Subcutaneous abdominal adipose tissue (tissue), 5 donors: ENCODE data around the gene FETUB.

Source experiments
- H3K27ac ChIP-seq: one replicate; pipeline ENCODE4 v1.7.0; 2013; ENCODE audit warnings: low read depth, mild to moderate bottlenecking, inconsistent platforms, low read length, moderate library complexity
- H3K27me3 ChIP-seq, 5 donors: one replicate each; pipeline ENCODE4 v1.7.0; 2013; ENCODE audit warnings: low read length in 5 of 5, inconsistent platforms in 1 of 5; ENCODE audit not compliant: control insufficient read depth in 5 of 5, insufficient read depth in 4 of 5
- H3K36me3 ChIP-seq, 5 donors: one replicate each; pipeline ENCODE4 v1.7.0; 2013; ENCODE audit warnings: low read length in 5 of 5; ENCODE audit not compliant: control insufficient read depth in 5 of 5, insufficient read depth in 5 of 5
- H3K4me1 ChIP-seq, 5 donors: one replicate each; pipeline ENCODE4 v1.7.0; 2013; ENCODE audit warnings: low read length in 5 of 5, mild to moderate bottlenecking in 3 of 5, moderate library complexity in 1 of 5; ENCODE audit not compliant: control insufficient read depth in 5 of 5, insufficient read depth in 5 of 5
- H3K4me3 ChIP-seq, 5 donors: one replicate each; pipeline ENCODE4 v1.7.0; 2013; ENCODE audit warnings: low read length in 5 of 5, low read depth in 1 of 5
- H3K9ac ChIP-seq, 5 donors: one replicate each; pipeline ENCODE4 v1.7.0; 2013; ENCODE audit warnings: low read length in 5 of 5, mild to moderate bottlenecking in 4 of 5, moderate library complexity in 3 of 5
- H3K9me3 ChIP-seq, 5 donors: one replicate each; pipeline ENCODE4 v1.7.0; 2013; ENCODE audit warnings: low read length in 5 of 5; ENCODE audit not compliant: control insufficient read depth in 5 of 5
- donor health status: healthy.
- donor health status: healthy.
- donor health status: healthy.
- donor health status: healthy.
- donor health status: healthy.

Gene FETUB

GRCh38 chr3:186599785-186600166 lies 40.4 kb upstream of the FETUB start:
- Histone ChIP-seq H3K4me1 (no peaks in the 10 kb centered on the region), H3K27me3 (no peaks in the 10 kb centered on the region), H3K27ac (no peak overlapping the region), H3K36me3 (no peaks in the 10 kb centered on the region), H3K9me3 (no peaks in the 10 kb centered on the region), H3K9ac (no peak overlapping the region), H3K4me3 (no peak overlapping the region)

- Histone ChIP-seq H3K27ac (no peak overlapping the region), H3K27me3 (no peaks in the 10 kb centered on the region), H3K9me3 (no peaks in the 10 kb centered on the region), H3K36me3 (no peaks in the 10 kb centered on the region), H3K4me3 (no peak overlapping the region), H3K9ac (no peak overlapping the region), H3K4me1 (no peaks in the 10 kb centered on the region)
Measured at GRCh38 chr3:186600896-186601295, 39.3 kb upstream of the FETUB start.

GRCh38 chr3:186603159-186603558 lies 37.0 kb upstream of the FETUB start:
- no peak overlapping the region for H3K27ac ChIP-seq
- no peaks in the 10 kb centered on the region for H3K36me3 ChIP-seq
- H3K27me3 ChIP-seq: no peaks in the 10 kb centered on the region
- H3K4me3 ChIP-seq: no peak overlapping the region
- H3K9ac ChIP-seq: no peak overlapping the region
- no peaks in the 10 kb centered on the region for H3K4me1 ChIP-seq
- no peaks in the 10 kb centered on the region for H3K9me3 ChIP-seq

GRCh38 chr3:186605078-186605477 lies 35.1 kb upstream of the FETUB start:
- no peaks in the 10 kb centered on the region for H3K4me1 ChIP-seq
- H3K27me3 ChIP-seq: no peaks in the 10 kb centered on the region
- H3K9ac ChIP-seq: no peak overlapping the region
- no peak overlapping the region for H3K27ac ChIP-seq
- H3K4me3 ChIP-seq: no peak overlapping the region
- H3K36me3 ChIP-seq: no peaks in the 10 kb centered on the region
- no peaks in the 10 kb centered on the region for H3K9me3 ChIP-seq

GRCh38 chr3:186605561-186606545 lies 34.3 kb upstream of the FETUB start:
- H3K36me3 ChIP-seq: no peaks in the 10 kb centered on the region
- H3K9me3 ChIP-seq: no peaks in the 10 kb centered on the region
- no peak overlapping the region for H3K9ac ChIP-seq
- no peak overlapping the region for H3K4me3 ChIP-seq
- no peaks in the 10 kb centered on the region for H3K27me3 ChIP-seq
- no peaks in the 10 kb centered on the region for H3K4me1 ChIP-seq
- no peak overlapping the region for H3K27ac ChIP-seq

GRCh38 chr3:186608624-186609215 lies 31.5 kb upstream of the FETUB start:
- no peak overlapping the region for H3K4me3 ChIP-seq
- H3K36me3 ChIP-seq: no peaks in the 10 kb centered on the region
- H3K4me1 ChIP-seq: no peaks in the 10 kb centered on the region
- H3K27me3 ChIP-seq: peaks cover 0 to 9% (median 4%) of the 10 kb centered on the region in 5 donors
- H3K9ac ChIP-seq: no peak overlapping the region
- H3K9me3 ChIP-seq: no peaks in the 10 kb centered on the region
- H3K27ac ChIP-seq: no peak overlapping the region

GRCh38 chr3:186609247-186609868 lies 30.8 kb upstream of the FETUB start:
- no peaks in the 10 kb centered on the region for H3K9me3 ChIP-seq
- H3K9ac ChIP-seq: no peak overlapping the region
- no peak overlapping the region for H3K4me3 ChIP-seq
- H3K36me3 ChIP-seq: no peaks in the 10 kb centered on the region
- no peak overlapping the region for H3K27ac ChIP-seq
- no peaks in the 10 kb centered on the region for H3K4me1 ChIP-seq
- H3K27me3 ChIP-seq: peaks cover under 1 to 10% (median 5%) of the 10 kb centered on the region in 5 donors

GRCh38 chr3:186612065-186612464 lies 28.1 kb upstream of the FETUB start:
- no peaks in the 10 kb centered on the region for H3K9me3 ChIP-seq
- H3K27me3 ChIP-seq: peaks cover 5 to 16% (median 7%) of the 10 kb centered on the region in 5 donors
- peaks cover 0 to 6% (median 4%) of the 10 kb centered on the region in 5 donors for H3K4me1 ChIP-seq
- H3K27ac ChIP-seq: no peak overlapping the region
- H3K9ac ChIP-seq: no peak overlapping the region
- no peaks in the 10 kb centered on the region for H3K36me3 ChIP-seq
- H3K4me3 ChIP-seq: no peak overlapping the region

GRCh38 chr3:186612721-186613636 lies 27.2 kb upstream of the FETUB start, which contains the start of gene AHSG:
Gene AHSG, plus strand, starts transcription at chr3:186613060. Its CDS starts 82 bp downstream, at chr3:186613142.
- H3K9me3 ChIP-seq: no peaks in the 10 kb centered on the region
- H3K27ac ChIP-seq: no peak within 1 kb of the TSS
- peaks cover 5 to 22% (median 12%) of the 10 kb centered on the region in 5 donors for H3K27me3 ChIP-seq
- no peaks in the 10 kb centered on the region for H3K36me3 ChIP-seq
- no peak within 1 kb of the TSS for H3K4me3 ChIP-seq
- H3K9ac ChIP-seq: no peak within 1 kb of the TSS
- peaks cover 0 to 10% (median 7%) of the 10 kb centered on the region in 5 donors for H3K4me1 ChIP-seq
